WTC11 (cell line): Measurements from ENCODE around the gene KATNA1. TPM values are rescaled to one million over a fixed set of nuclear protein-coding genes. Genes with fewer than 3 reads are reported as not detected.
"Not testable (repeated sequence)": the region's sequence is repeated elsewhere in the genome, so short reads cannot be mapped to it uniquely, and the experiment has no call there.

Source experiments
- ATAC-seq: fragments of 200-7000 bp; cut with Tn5 transposase; 2 replicates; pipeline ENCODE4 v1.10.0; 2021; ENCODE audit warnings: mild to moderate bottlenecking, moderate library complexity
- CTCF ChIA-PET: fragments of 300-600 bp; sonication (Branson Sonifier 250); formaldehyde crosslinking; loops from one replicate; lab custom pipeline; 2021; ENCODE audit warnings: antibody characterized with exemption; lab: Charles Lee
- POLR2A ChIA-PET: fragments of 350-600 bp; sonication (Branson Sonifier 250); formaldehyde crosslinking; loops from one replicate; lab custom pipeline; 2021; ENCODE audit warnings: antibody characterized with exemption; lab: Charles Lee
- DNase-seq: peaks from one replicate; pipeline ENCODE4 v3.0.0; 2021; ENCODE audit warnings: low spot score
- H3K27ac Mint-ChIP-seq: 2 replicates; pipeline ENCODE4 v1.8.0; 2021; ENCODE audit warnings: mixed read lengths
- H3K27me3 Mint-ChIP-seq: 2 replicates; pipeline ENCODE4 v1.8.0; 2021; ENCODE audit warnings: low read depth, mild to moderate bottlenecking, moderate library complexity, mixed read lengths
- H3K36me3 Mint-ChIP-seq: 2 replicates; pipeline ENCODE4 v1.8.0; 2021; ENCODE audit warnings: mixed read lengths
- H3K4me1 Mint-ChIP-seq: 2 replicates; pipeline ENCODE4 v1.8.0; 2022; ENCODE audit warnings: mixed read lengths
- H3K4me3 Mint-ChIP-seq: 2 replicates; pipeline ENCODE4 v1.8.0; 2021; ENCODE audit warnings: mild to moderate bottlenecking, moderate library complexity, mixed read lengths
- H3K9me3 Mint-ChIP-seq: 2 replicates; pipeline ENCODE4 v1.8.0; 2021; ENCODE audit warnings: mixed read lengths
- ARID4B ChIP-seq: sonication (generic); formaldehyde crosslinking; IDR thresholded peaks from 2 replicates; pipeline ENCODE4 v1.8.0; 2023; ENCODE audit warnings: missing genetic modification reagents, mild to moderate bottlenecking, borderline replicate concordance
- ATF1 ChIP-seq: sonication (generic); formaldehyde crosslinking; IDR thresholded peaks from 2 replicates; pipeline ENCODE4 v1.8.1; 2023; ENCODE audit warnings: mild to moderate bottlenecking, moderate library complexity, missing genetic modification reagents
- CREM ChIP-seq: sonication (generic); formaldehyde crosslinking; IDR thresholded peaks from 2 replicates; pipeline ENCODE4 v1.8.1; 2022; ENCODE audit warnings: mild to moderate bottlenecking, missing genetic modification reagents, moderate library complexity
- E2F5 ChIP-seq: sonication (generic); formaldehyde crosslinking; IDR thresholded peaks from 2 replicates; pipeline ENCODE4 v1.8.1; 2022; ENCODE audit warnings: mild to moderate bottlenecking, moderate library complexity, missing genetic modification reagents
- EMX1 ChIP-seq: fragments of 250-450 bp; sonication (Bioruptor Pico); IDR thresholded peaks from 2 replicates; pipeline ENCODE4 v1.8.0; 2021; ENCODE audit warnings: mild to moderate bottlenecking
- FOXP1 ChIP-seq: sonication (generic); formaldehyde crosslinking; IDR thresholded peaks from 2 replicates; pipeline ENCODE4 v1.8.0; 2022; ENCODE audit warnings: missing genetic modification reagents, mild to moderate bottlenecking, moderate library complexity, borderline replicate concordance
- FOXP4 ChIP-seq: sonication (generic); formaldehyde crosslinking; IDR thresholded peaks from 2 replicates; pipeline ENCODE4 v1.8.0; 2022; ENCODE audit warnings: mild to moderate bottlenecking, missing genetic modification reagents
- GABPB1 ChIP-seq: sonication (generic); formaldehyde crosslinking; IDR thresholded peaks from 2 replicates; pipeline ENCODE4 v1.8.1; 2023; ENCODE audit warnings: mild to moderate bottlenecking, missing genetic modification reagents
- HMGXB4 ChIP-seq: sonication (generic); formaldehyde crosslinking; IDR thresholded peaks from 2 replicates; pipeline ENCODE4 v1.8.1; 2023; ENCODE audit warnings: mild to moderate bottlenecking, moderate library complexity, missing genetic modification reagents
- IRF2 ChIP-seq: sonication (generic); formaldehyde crosslinking; IDR thresholded peaks from 2 replicates; pipeline ENCODE4 v1.8.0; 2022; ENCODE audit warnings: low read depth, missing genetic modification reagents, borderline replicate concordance
- MYBL2 ChIP-seq: sonication (generic); formaldehyde crosslinking; IDR thresholded peaks from 2 replicates; pipeline ENCODE4 v1.8.1; 2023; ENCODE audit warnings: mild to moderate bottlenecking, moderate library complexity, missing genetic modification reagents
- NFATC4 ChIP-seq: fragments of 250-450 bp; sonication (Bioruptor Pico); IDR thresholded peaks from 2 replicates; pipeline ENCODE4 v1.9.0; 2021; ENCODE audit warnings: mild to moderate bottlenecking
- NR1H2 ChIP-seq: sonication (generic); formaldehyde crosslinking; IDR thresholded peaks from 2 replicates; pipeline ENCODE4 v1.9.0; 2021; ENCODE audit warnings: mild to moderate bottlenecking, moderate library complexity, missing genetic modification reagents
- NR2C2 ChIP-seq: sonication (generic); formaldehyde crosslinking; IDR thresholded peaks from 2 replicates; pipeline ENCODE4 v1.8.0; 2022; ENCODE audit warnings: mild to moderate bottlenecking, missing genetic modification reagents
- RORB ChIP-seq: fragments of 250-450 bp; sonication (Bioruptor Pico); IDR thresholded peaks from 2 replicates; pipeline ENCODE4 v1.9.0; 2021; ENCODE audit warnings: mild to moderate bottlenecking
- TCF7 ChIP-seq: sonication (generic); formaldehyde crosslinking; IDR thresholded peaks from 2 replicates; pipeline ENCODE4 v1.8.0; 2022; ENCODE audit warnings: mild to moderate bottlenecking, low read depth, missing genetic modification reagents, moderate library complexity
- TEAD1 ChIP-seq: sonication (generic); formaldehyde crosslinking; IDR thresholded peaks from 2 replicates; pipeline ENCODE4 v1.8.0; 2022; ENCODE audit warnings: mild to moderate bottlenecking, missing genetic modification reagents
- TEAD4 ChIP-seq: sonication (generic); formaldehyde crosslinking; IDR thresholded peaks from 2 replicates; pipeline ENCODE4 v1.8.0; 2022; ENCODE audit warnings: mild to moderate bottlenecking, missing genetic modification reagents
- TP53 ChIP-seq: sonication (generic); formaldehyde crosslinking; IDR thresholded peaks from 2 replicates; pipeline ENCODE4 v1.8.1; 2023; ENCODE audit warnings: mild to moderate bottlenecking, missing genetic modification reagents
- ZMAT4 ChIP-seq: fragments of 250-450 bp; sonication (Bioruptor Pico); IDR thresholded peaks from 2 replicates; pipeline ENCODE4 v1.9.0; 2021; ENCODE audit warnings: mild to moderate bottlenecking
- ZNF121 ChIP-seq: sonication (generic); formaldehyde crosslinking; IDR thresholded peaks from 2 replicates; pipeline ENCODE4 v1.8.0; 2023; ENCODE audit warnings: missing genetic modification reagents
- ZNF138 ChIP-seq: sonication (generic); formaldehyde crosslinking; conservative IDR thresholded peaks from 2 replicates; pipeline ENCODE4 v1.8.1; 2022; ENCODE audit warnings: mild to moderate bottlenecking, moderate library complexity, missing genetic modification reagents
- ZNF219 ChIP-seq: sonication (generic); formaldehyde crosslinking; IDR thresholded peaks from 2 replicates; pipeline ENCODE4 v1.8.0; 2023; ENCODE audit warnings: missing genetic modification reagents, mild to moderate bottlenecking, borderline replicate concordance
- total RNA-seq: library from RNA; stranded (reverse); gene quantifications from 3 replicates; pipeline ENCODE4 v1.2.3, GENCODE V29; 2021
- TF ChIP-seq, protein P1 (sequence below): sonication (generic); formaldehyde crosslinking; IDR thresholded peaks from 2 replicates; pipeline ENCODE4 v1.8.1; 2022; ENCODE audit warnings: mild to moderate bottlenecking, missing genetic modification reagents, moderate library complexity, borderline replicate concordance
- TF ChIP-seq, protein P2 (sequence below): sonication (generic); formaldehyde crosslinking; IDR thresholded peaks from 2 replicates; pipeline ENCODE4 v1.8.0; 2022; ENCODE audit warnings: mild to moderate bottlenecking, missing genetic modification reagents

The KATNA1 gene
- total RNA-seq, 1 experiment from 2014 or later, result 18.1 TPM

- ATAC-seq, H3K4me3 Mint-ChIP-seq, CTCF ChIA-PET, POLR2A ChIA-PET, H3K27me3 Mint-ChIP-seq, H3K9me3 Mint-ChIP-seq, DNase-seq, H3K27ac Mint-ChIP-seq, H3K4me1 Mint-ChIP-seq: not testable (repeated sequence)
- peaks cover 33% of the 10 kb centered on the region for H3K36me3 Mint-ChIP-seq
Observed at GRCh38 chr6:149681845-149682244, 33.3 kb upstream of the KATNA1 start.

GRCh38 chr6:149681209-149681608, 32.7 kb upstream of the KATNA1 start:
- ChIA-PET POLR2A (no interaction called here), CTCF (no interaction called here)
- no peak for ATAC-seq
- Mint-ChIP-seq H3K4me1 (peaks cover under 1% of the 10 kb centered on the region; the same call in 1 of the 2 replicates), H3K27me3 (no peaks in the 10 kb centered on the region), H3K27ac (no peak overlapping the region), H3K9me3 (no peaks in the 10 kb centered on the region), H3K4me3 (no peak overlapping the region), H3K36me3 (peaks cover 39% of the 10 kb centered on the region)
- TF ChIP-seq ZNF138 (no peak), NR2C2 (CRISPR knock-in tag) (no peak), IRF2 (CRISPR knock-in tag) (no peak), TEAD1 (CRISPR knock-in tag) (no peak), ZNF121 (CRISPR knock-in tag) (no peak), EMX1 (CRISPR knock-in tag) (no peak), MYBL2 (CRISPR knock-in tag) (no peak), TP53 (CRISPR knock-in tag) (no peak), TEAD4 (CRISPR knock-in tag) (no peak), HMGXB4 (CRISPR knock-in tag) (no peak), E2F5 (CRISPR knock-in tag) (no peak), ZNF219 (CRISPR knock-in tag) (no peak), CREM (CRISPR knock-in tag) (no peak), ATF1 (CRISPR knock-in tag) (no peak), NFATC4 (CRISPR knock-in tag) (no peak), TCF7 (CRISPR knock-in tag) (no peak), FOXP1 (no peak), NR1H2 (CRISPR knock-in tag) (no peak), RORB (CRISPR knock-in tag) (no peak)
- TF ChIP-seq, protein P1, sequence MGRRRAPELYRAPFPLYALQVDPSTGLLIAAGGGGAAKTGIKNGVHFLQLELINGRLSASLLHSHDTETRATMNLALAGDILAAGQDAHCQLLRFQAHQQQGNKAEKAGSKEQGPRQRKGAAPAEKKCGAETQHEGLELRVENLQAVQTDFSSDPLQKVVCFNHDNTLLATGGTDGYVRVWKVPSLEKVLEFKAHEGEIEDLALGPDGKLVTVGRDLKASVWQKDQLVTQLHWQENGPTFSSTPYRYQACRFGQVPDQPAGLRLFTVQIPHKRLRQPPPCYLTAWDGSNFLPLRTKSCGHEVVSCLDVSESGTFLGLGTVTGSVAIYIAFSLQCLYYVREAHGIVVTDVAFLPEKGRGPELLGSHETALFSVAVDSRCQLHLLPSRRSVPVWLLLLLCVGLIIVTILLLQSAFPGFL (CRISPR knock-in tag), result no peak
- DNase-seq, result no peak

GRCh38 chr6:149680503-149680902, 32.0 kb upstream of the KATNA1 start:
- DNase-seq (no peak), ATAC-seq (no peak)
- POLR2A ChIA-PET, result no interaction called here
- Mint-ChIP-seq H3K9me3 (no peaks in the 10 kb centered on the region), H3K36me3 (peaks cover 41% of the 10 kb centered on the region), H3K4me3 (no peak overlapping the region), H3K27me3 (no peaks in the 10 kb centered on the region), H3K27ac (no peak overlapping the region), H3K4me1 (no peaks in the 10 kb centered on the region; the same call in 1 of the 2 replicates)
- CTCF ChIA-PET, result no interaction called here
- TF ChIP-seq ZNF219 (CRISPR knock-in tag) (no peak), FOXP4 (no peak), ARID4B (CRISPR knock-in tag) (no peak), ZMAT4 (no peak), GABPB1 (CRISPR knock-in tag) (no peak)
- TF ChIP-seq, protein P2, sequence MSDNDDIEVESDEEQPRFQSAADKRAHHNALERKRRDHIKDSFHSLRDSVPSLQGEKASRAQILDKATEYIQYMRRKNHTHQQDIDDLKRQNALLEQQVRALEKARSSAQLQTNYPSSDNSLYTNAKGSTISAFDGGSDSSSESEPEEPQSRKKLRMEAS (CRISPR knock-in tag), result no peak
